K562 (cell line): ENCODE measurements around the gene FGFRL1. TPM values are rescaled to one million over a fixed set of nuclear protein-coding genes. Genes with fewer than 3 reads are reported as not detected.

ENCODE experiments used
- ATAC-seq: fragments of 200-7000 bp; cut with Tn5 transposase; 3 replicates; pipeline ENCODE4 v1.9.1; 2020; ENCODE audit warnings: moderate library complexity
- BruUV-seq: library from RNA; stranded (reverse); fragments of 400-500 nt; replicated peaks from 2 replicates; lab custom pipeline; 2021; lab: Mats Ljungman, UMichigan
- CTCF ChIA-PET: fragments of 300-600 bp; formaldehyde crosslinking; extraction: SDS; loops from one replicate; lab custom pipeline; 2021; ENCODE audit warnings: low intra/inter-chr PET ratio; lab: Yijun Ruan, JAX
- POLR2A ChIA-PET: fragments of 300-600, 350-650 bp; sonication (Branson Sonifier 250); formaldehyde crosslinking; extraction: SDS; loops from one replicate; lab custom pipeline; 2021; ENCODE audit warnings: antibody characterized with exemption, inconsistent platforms; lab: Yijun Ruan, JAX
- DNase-seq, 4 experiments: peaks; one replicate each; pipeline versions ENCODE4 v3.0.0 to v3.0.0-alpha.2; 2011 to 2018; ENCODE audit warnings: low spot score in 3 of 4, mixed read lengths in 3 of 4; ENCODE audit errors: extremely low read depth in 1 of 4
- FAIRE-seq: peaks from 2 replicates; lab custom pipeline; 2011; peaks lifted over from hg19 to GRCh38; lab: Jason Lieb, UNC
- H2AFZ ChIP-seq: 2 replicates; pipeline ENCODE4 v1.6.0; 2011; ENCODE audit warnings: low read depth, low read length, control low read depth, inconsistent platforms
- H3K27ac ChIP-seq: fragments of 200-600 bp; 3 replicates; pipeline ENCODE4 v1.8.0; 2011; ENCODE audit warnings: low read depth, mild to moderate bottlenecking, control low read depth, inconsistent platforms, low read length, moderate library complexity, mixed read lengths; ENCODE audit errors: extremely low read depth
- H3K27me3 ChIP-seq, 2 experiments: fragments of 300-600 bp in 1 of 2; 2 replicates in 1 of 2; 3 replicates in 1 of 2; pipeline versions ENCODE4 v1.6.0 to v1.8.0; 2011; ENCODE audit warnings: inconsistent platforms in 2 of 2, low read length in 2 of 2, mild to moderate bottlenecking in 1 of 2, mixed read lengths in 1 of 2, moderate library complexity in 1 of 2; ENCODE audit not compliant: control insufficient read depth in 2 of 2, insufficient read depth in 2 of 2
- H3K36me3 ChIP-seq: fragments of 300-600 bp; 3 replicates; pipeline ENCODE4 v1.8.0; 2011; ENCODE audit warnings: mild to moderate bottlenecking, low read length, inconsistent platforms; ENCODE audit not compliant: control insufficient read depth, insufficient read depth
- H3K4me1 ChIP-seq, 2 experiments: fragments of 200-600 bp in 1 of 2; replicated peaks in 1 of 2; 2 replicates in 1 of 2; 3 replicates in 1 of 2; pipeline versions ENCODE4 v1.5.1 to v1.8.0; 2011; ENCODE audit warnings: inconsistent platforms in 2 of 2, low read length in 2 of 2, mild to moderate bottlenecking in 1 of 2, mixed read lengths in 1 of 2, moderate library complexity in 1 of 2; ENCODE audit not compliant: control insufficient read depth in 2 of 2, insufficient read depth in 2 of 2
- H3K4me2 ChIP-seq: 2 replicates; pipeline ENCODE4 v1.6.1; 2011; ENCODE audit warnings: low read length, control low read depth, inconsistent platforms, mixed read lengths; ENCODE audit not compliant: insufficient read depth
- H3K4me3 ChIP-seq: fragments of 200-600 bp; sonication (generic), shearing (Covaris generic); 2 replicates; pipeline ENCODE4 v1.5.1; 2016; ENCODE audit warnings: control low read depth, inconsistent platforms
- H3K79me2 ChIP-seq: fragments of 200-600 bp; 3 replicates; pipeline ENCODE4 v1.8.0; 2011; ENCODE audit warnings: low read length, inconsistent platforms; ENCODE audit not compliant: control insufficient read depth, insufficient read depth
- H3K9ac ChIP-seq, 2 experiments: 2 replicates each; pipeline versions ENCODE4 v1.6.0 to v1.6.1; 2011; ENCODE audit warnings: low read depth in 2 of 2, low read length in 2 of 2, control low read depth in 1 of 2, inconsistent platforms in 1 of 2, mild to moderate bottlenecking in 1 of 2, mixed read lengths in 1 of 2; ENCODE audit not compliant: insufficient read depth in 1 of 2
- H3K9me1 ChIP-seq: one replicate; pipeline ENCODE4 v1.6.0; 2011; ENCODE audit warnings: inconsistent platforms, mild to moderate bottlenecking, low read length, moderate library complexity; ENCODE audit not compliant: control insufficient read depth, insufficient read depth
- H3K9me3 ChIP-seq: replicated peaks from 2 replicates; pipeline ENCODE4 v1.5.1; 2011; ENCODE audit warnings: low read depth, low read length, inconsistent platforms; ENCODE audit not compliant: control insufficient read depth, insufficient read depth
- H4K20me1 ChIP-seq: replicated peaks from 2 replicates; pipeline ENCODE4 v1.6.1; 2011; ENCODE audit warnings: low read length, inconsistent platforms, mixed read lengths; ENCODE audit not compliant: control insufficient read depth, insufficient read depth
- AFF4 ChIP-seq: sonication (generic); formaldehyde crosslinking; IDR thresholded peaks from 2 replicates; pipeline ENCODE4 v1.8.0; 2023; ENCODE audit warnings: mild to moderate bottlenecking, missing genetic modification reagents
- ATF3 ChIP-seq, 2 experiments: fragments of 450-650 bp in 1 of 2; sonication (generic) in 1 of 2; formaldehyde crosslinking in 1 of 2; IDR thresholded peaks in 1 of 2; conservative IDR thresholded peaks in 1 of 2; 2 replicates each; pipeline versions ENCODE4 v1.6.1 to v1.8.1; 2016 to 2023; ENCODE audit warnings: mild to moderate bottlenecking in 2 of 2, moderate library complexity in 2 of 2, inconsistent platforms in 1 of 2, missing genetic modification reagents in 1 of 2
- CEBPG ChIP-seq, 3 experiments: fragments of 200-800 bp in 1 of 3; sonication (Bioruptor generic) in 1 of 3; sonication (generic) in 1 of 3; formaldehyde crosslinking in 1 of 3; IDR thresholded peaks in 2 of 3; conservative IDR thresholded peaks in 1 of 3; 2 replicates each; pipeline versions ENCODE4 v1.6.1 to v1.8.0; 2016 to 2022; ENCODE audit warnings: missing compliant biosample characterization in 2 of 3, missing genetic modification characterization in 2 of 3, mild to moderate bottlenecking in 1 of 3, missing genetic modification reagents in 1 of 3
- ETV6 ChIP-seq, 3 experiments: fragments of 150-350 bp in 1 of 3; sonication (generic) in 1 of 3; formaldehyde crosslinking in 1 of 3; IDR thresholded peaks; 2 replicates each; pipeline versions ENCODE4 v1.6.1 to v1.8.0; 2014 to 2022; ENCODE audit warnings: borderline replicate concordance in 2 of 3, low read depth in 2 of 3, antibody characterized with exemption in 1 of 3, low read length in 1 of 3, mild to moderate bottlenecking in 1 of 3, missing genetic modification reagents in 1 of 3
- GABPB1 ChIP-seq: sonication (generic); formaldehyde crosslinking; IDR thresholded peaks from 2 replicates; pipeline ENCODE4 v1.8.0; 2022; ENCODE audit warnings: mild to moderate bottlenecking, missing genetic modification reagents
- IFI16 ChIP-seq: fragments of 250-450 bp; sonication (Bioruptor Pico); IDR thresholded peaks from 2 replicates; pipeline ENCODE4 v2.1.2; 2022; ENCODE audit warnings: mild to moderate bottlenecking, inconsistent platforms
- MEIS2 ChIP-seq: fragments of 450-650 bp; IDR thresholded peaks from 2 replicates; pipeline ENCODE4 v1.6.1; 2014; ENCODE audit warnings: mild to moderate bottlenecking; ENCODE audit not compliant: partially characterized antibody
- ZBED1 ChIP-seq: IDR thresholded peaks from 2 replicates; pipeline ENCODE4 v1.6.1; 2014
- WGBS: fragments of 100-300 bp; shearing (Covaris generic); methylation state at CpG from one replicate; pipeline ENCODE4 v1.1.6; 2016; ENCODE audit warnings: low coverage, mixed read lengths; ENCODE audit not compliant: insufficient coverage; ENCODE audit errors: missing lambda C conversion rate; 5-methylcytosine and 5-hydroxymethylcytosine counted together
- in situ Hi-C: fragments of 300-500 bp; cut with MboI; formaldehyde crosslinking; loops from 4 replicates; pipeline ENCODE4 v1.15.0; 2018; ENCODE audit warnings: inconsistent platforms, mixed read lengths
- intact Hi-C: fragments of 100-400 bp; cut with micrococcal nuclease; formaldehyde crosslinking; loops from 2 replicates; pipeline ENCODE4 v1.14.2; 2022
- polyA plus RNA-seq, 8 experiments: library from polyadenylated mRNA; depleted of rRNA in 4 of 8; stranded (reverse) in 5 of 8; unstranded in 3 of 8; fragments of >200 nt; fragmentation: Nextera tagmentation in 2 of 8; fragmentation: Illumina TruSeq in 1 of 8; extraction: Ambion mirVana in 2 of 8; extraction: Trizol in 1 of 8; gene quantifications; 2 replicates each; pipeline versions ENCODE4 v1.2.1 to v1.2.3, GENCODE V29; 2011 to 2014; ENCODE audit warnings: inconsistent platforms in 1 of 8, missing spikeins in 1 of 8
- total RNA-seq, 7 experiments: library from RNA; depleted of rRNA in 6 of 7; stranded (reverse); fragments of >200 nt in 6 of 7; fragmentation: Illumina TruSeq in 2 of 7; extraction: Trizol in 2 of 7; gene quantifications; 2 replicates each; pipeline versions ENCODE4 v1.2.1 to v1.2.3, GENCODE V29; 2011 to 2021; ENCODE audit warnings: low replicate concordance in 1 of 7

The FGFRL1 gene
- total and polyA plus RNA-seq, 9 of the 15 experiments (the other 6 are each of a cell fraction or from before 2014, with no cell fraction given) = 0.34 to 49.9 (median 14.6) TPM

GRCh38 chr4:984336-985054 lies 26.9 kb upstream of the FGFRL1 start:
- H2AFZ ChIP-seq = peak overlapping the region; percentile 76
- ATAC-seq = no peak
- no peaks in the 10 kb centered on the region for H3K9me1 ChIP-seq
- WGBS = 33% methylated on average over 15 of the region's 15 CpGs
- ChIA-PET CTCF (no interaction called here), POLR2A (interaction anchor here (0.6 to 1.6 kb wide), 5 partner anchors 9 to 475 kb away, joined by 3 to 6 read pairs (median 3); partner anchors contain the start of gene SLC26A1)
- H3K4me2 ChIP-seq = peak overlapping the region; percentile 73
- H3K9me3 ChIP-seq = no peaks in the 10 kb centered on the region; the same call in 1 of the 2 replicates
- peak overlapping the region; percentile 26; the same call in 2 of the 3 replicates for H3K27ac ChIP-seq
- H3K79me2 ChIP-seq = peaks cover 28% of the 10 kb centered on the region
- H3K4me3 ChIP-seq = no peak overlapping the region
- BruUV-seq = no TSS peak
- TF ChIP-seq GABPB1 (CRISPR knock-in tag) = no peak
- peak; percentile 45 for TF ChIP-seq ATF3 (IDR thresholded peaks at IDR 0.05)
- TF ChIP-seq ATF3 (CRISPR knock-in tag; conservative IDR thresholded peaks at IDR 0.05) = no peak
- peak; percentile 33; the same call in 1 of the 2 replicates for TF ChIP-seq CEBPG (CRISPR knock-in tag; IDR thresholded peaks at IDR 0.05)
- peak; percentile 46 to 60; a peak in 2 of 4 replicates for TF ChIP-seq CEBPG (tag; conservative IDR thresholded peaks at IDR 0.05 in 1 of 2, IDR thresholded peaks at IDR 0.05 in 1 of 2)
- TF ChIP-seq IFI16 = no peak
- no peak for TF ChIP-seq ETV6 (IDR thresholded peaks at IDR 0.05; ENCODE audit: borderline replicate concordance in 1 of 2, low read depth in 2 of 2, low read length in 1 of 2)
- TF ChIP-seq ETV6 (CRISPR knock-in tag; IDR thresholded peaks at IDR 0.05; ENCODE audit: borderline replicate concordance) = no peak
- peak; percentile 55; the same call in 1 of the 2 replicates for TF ChIP-seq AFF4 (CRISPR knock-in tag)
- TF ChIP-seq ZBED1 = no peak
- no peak for TF ChIP-seq MEIS2
- no peaks in the 10 kb centered on the region for H3K36me3 ChIP-seq
- H3K4me1 ChIP-seq = peaks cover 38 to 71% of the 10 kb centered on the region in 2 experiments
- no peaks in the 10 kb centered on the region for H4K20me1 ChIP-seq
- H3K9ac ChIP-seq = peak overlapping the region; percentile 35 to 83; a peak in 3 of 4 replicates
- intact Hi-C loops (loop anchor here (5.0 to 10.0 kb wide), 4 partner anchors 202 to 300 kb away; partner anchors contain the start of gene SLC49A3), in situ Hi-C loops (no loop called here)
- no peak for FAIRE-seq
- no peak for DNase-seq
- H3K27me3 ChIP-seq = no peaks in the 10 kb centered on the region
